NCI-H1417 (cell line): ENCODE results near the gene TMSB4X.
"Not testable (repeated sequence)": the region's sequence is repeated elsewhere in the genome, so short reads cannot be mapped to it uniquely, and the experiment has no call there.

ENCODE experiments used
- DNase-seq, 3 experiments: peaks; one replicate each; lab custom pipeline; 2025; lab: John Stamatoyannopoulos, UW

The TMSB4X gene

DNA sequence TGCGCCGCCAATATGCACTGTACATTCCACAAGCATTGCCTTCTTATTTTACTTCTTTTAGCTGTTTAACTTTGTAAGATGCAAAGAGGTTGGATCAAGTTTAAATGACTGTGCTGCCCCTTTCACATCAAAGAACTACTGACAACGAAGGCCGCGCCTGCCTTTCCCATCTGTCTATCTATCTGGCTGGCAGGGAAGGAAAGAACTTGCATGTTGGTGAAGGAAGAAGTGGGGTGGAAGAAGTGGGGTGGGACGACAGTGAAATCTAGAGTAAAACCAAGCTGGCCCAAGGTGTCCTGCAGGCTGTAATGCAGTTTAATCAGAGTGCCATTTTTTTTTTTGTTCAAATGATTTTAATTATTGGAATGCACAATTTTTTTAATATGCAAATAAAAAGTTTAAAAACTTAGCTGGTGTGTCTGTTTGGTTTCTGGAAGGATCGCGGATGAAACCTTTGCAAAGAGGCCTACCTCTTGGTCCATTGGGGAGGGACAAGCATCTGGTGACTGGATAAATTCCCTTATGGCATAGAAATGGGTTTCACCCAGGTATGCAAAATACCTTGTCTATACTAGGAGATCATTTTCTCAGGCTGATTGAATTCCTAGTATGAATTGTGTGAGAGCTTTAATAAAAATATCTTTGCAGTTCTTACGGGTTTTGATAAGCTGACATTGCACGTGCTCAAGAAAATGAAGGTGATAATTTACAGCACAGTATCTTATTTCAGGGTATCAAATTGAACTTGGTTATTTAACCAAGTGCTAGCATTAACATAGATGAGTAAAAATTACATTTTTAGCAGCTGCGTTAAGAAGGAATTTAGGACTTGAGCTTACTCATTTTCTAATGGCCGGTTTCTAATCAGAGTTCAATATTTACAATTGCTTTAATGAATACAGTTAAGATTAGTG, 2.2 kb downstream of the TMSB4X start:
- DNase-seq = peak in 1 of 3 experiments; percentile 58

DNA sequence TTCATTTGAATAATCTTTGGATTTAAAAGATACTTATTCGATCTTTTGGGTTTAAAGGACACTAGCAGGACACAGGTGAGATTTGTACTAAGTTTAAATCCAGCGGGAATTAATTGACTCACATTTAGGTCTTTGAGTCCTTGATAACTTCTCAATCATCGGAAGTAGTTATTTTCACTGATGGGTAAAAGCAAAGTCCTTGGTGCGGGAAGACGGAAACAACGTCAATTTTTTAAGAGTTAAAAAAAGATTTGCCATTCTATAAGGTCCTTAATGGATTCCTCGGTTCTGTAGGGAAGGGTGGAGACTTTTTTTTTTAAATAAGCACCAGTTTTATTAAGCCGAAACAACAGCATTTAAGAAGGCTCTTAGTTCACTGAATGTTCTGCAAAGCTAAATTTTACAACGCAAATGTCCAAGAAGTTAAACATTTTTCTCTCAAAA, 2.9 kb downstream of the TMSB4X start:
- peak in 1 of 3 experiments; percentile 56 for DNase-seq

DNA sequence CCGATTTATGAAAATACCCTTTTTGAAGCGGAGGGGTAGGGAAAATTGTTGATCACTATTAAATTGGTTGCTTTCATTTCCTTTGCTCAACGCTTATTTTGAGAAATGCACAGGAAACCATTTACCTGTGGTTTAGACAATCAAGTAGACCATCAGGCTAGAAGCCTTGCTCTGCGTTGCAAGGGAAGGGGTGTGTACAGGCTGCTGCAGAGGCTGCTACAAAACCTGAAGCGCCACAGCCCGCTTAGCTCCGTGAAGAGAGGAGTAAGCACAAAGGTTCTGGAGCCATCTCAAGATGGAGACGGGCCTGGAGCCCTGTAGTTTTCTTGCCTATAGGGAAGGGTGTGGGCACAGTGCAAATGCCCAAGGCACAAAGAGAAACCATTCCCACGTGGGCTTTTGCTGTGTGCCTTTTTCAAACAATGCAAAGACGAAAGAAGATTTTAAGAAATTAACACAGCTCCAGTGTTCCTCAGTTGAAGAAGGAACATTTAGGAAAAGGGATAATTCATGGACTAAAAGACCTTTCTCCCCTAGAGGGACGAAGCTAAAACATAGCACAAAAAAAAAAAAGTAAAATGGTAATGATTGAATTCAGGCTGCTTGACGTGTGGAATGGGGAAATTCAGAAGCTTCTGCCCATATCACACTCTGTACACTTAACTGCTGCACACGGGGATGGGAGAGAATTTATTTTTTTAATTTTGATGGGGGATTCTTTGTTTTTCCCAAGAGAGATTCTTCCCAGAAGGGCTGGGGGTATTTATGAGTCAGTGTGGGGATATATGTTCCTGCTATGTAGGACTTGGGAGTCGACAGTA, 3.5 kb downstream of the TMSB4X start:
- peak in 1 of 3 experiments; percentile 56 for DNase-seq

DNA sequence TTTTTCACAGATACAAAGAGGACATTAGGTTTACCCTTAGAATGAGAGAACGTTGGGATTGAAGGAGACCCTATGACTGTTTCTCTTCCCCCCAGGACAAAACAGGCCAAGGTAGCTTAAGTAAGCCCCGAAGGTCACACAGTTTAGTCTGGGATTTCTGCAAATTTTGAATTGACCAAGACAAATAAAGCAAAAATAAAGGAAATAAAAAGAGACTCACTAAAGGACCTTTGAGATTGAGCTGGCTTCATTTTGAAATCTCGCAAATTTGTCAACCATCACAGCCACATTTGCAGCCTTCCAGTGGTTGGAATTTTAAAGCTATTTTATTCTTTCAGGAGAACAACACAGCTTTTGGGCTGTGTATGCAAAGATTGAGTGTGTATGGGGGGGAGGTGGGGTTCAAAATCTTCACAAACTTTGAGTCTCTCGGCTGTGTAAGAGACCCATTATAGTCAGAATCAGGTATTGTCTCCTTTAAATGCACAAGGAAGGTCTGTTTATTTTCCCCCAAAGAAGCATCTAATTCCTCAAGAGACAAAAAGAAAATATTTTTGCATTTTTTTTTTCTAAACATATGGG, 4.2 kb downstream of the TMSB4X start:
- DNase-seq = no peak

DNA sequence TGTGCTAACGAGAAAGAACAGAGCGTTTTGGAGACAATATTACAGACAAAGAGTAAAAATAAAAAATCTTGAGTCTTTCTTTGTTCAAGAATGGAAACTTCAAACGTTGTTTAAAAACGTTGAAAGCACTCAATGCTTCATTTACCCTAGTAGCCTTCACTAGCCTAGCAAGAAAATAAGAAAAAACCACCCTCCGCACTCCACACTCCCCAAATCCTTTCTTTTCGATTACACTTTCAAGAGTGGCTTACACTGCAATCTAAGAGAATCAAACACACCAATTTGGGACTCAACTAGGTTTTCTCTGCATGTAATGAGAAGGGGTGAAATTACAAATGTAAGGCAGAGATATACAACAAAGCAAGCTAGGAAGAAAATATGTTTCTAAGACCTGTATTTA, 4.7 kb downstream of the TMSB4X start:
- DNase-seq = no peak

DNA sequence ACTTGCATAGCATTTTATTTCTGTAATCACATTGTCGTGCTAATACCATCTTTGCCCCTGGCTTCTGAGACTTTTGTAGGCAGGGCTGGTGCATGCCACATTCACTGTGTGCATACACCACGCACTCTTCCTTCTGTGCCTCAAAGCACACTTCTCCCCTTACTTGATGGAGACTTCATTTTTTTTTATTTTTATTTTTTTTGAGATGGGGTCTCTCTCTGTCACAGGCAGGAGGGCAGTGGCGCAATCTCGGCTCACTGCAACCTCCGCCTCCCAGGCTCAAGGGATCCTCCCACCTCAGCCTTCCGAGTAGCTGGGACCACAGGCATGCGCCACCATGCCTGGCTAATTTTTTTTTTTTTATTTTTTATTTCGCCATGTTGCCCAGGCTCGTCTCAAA, 5.1 kb downstream of the TMSB4X start:
- DNase-seq = not testable (repeated sequence)

DNA sequence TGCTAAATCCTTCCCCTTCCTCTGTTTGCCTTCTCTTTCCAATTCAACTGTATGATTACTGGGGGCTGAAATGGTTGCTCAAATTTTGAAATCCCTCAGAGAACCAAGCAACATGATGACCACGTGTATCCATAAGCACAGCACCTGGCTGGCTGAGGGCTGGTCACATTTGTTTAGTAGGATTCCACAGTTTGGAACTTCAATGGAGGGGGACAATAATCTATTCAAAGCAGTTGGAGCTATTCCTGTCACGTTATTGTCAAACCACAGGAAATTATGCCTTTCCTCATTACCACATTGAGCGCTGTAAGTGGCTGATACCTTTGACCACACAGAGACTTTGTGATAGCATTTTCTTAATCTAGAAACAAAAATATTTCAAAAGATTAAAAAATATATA, 7.0 kb downstream of the TMSB4X start:
- no peak for DNase-seq

DNA sequence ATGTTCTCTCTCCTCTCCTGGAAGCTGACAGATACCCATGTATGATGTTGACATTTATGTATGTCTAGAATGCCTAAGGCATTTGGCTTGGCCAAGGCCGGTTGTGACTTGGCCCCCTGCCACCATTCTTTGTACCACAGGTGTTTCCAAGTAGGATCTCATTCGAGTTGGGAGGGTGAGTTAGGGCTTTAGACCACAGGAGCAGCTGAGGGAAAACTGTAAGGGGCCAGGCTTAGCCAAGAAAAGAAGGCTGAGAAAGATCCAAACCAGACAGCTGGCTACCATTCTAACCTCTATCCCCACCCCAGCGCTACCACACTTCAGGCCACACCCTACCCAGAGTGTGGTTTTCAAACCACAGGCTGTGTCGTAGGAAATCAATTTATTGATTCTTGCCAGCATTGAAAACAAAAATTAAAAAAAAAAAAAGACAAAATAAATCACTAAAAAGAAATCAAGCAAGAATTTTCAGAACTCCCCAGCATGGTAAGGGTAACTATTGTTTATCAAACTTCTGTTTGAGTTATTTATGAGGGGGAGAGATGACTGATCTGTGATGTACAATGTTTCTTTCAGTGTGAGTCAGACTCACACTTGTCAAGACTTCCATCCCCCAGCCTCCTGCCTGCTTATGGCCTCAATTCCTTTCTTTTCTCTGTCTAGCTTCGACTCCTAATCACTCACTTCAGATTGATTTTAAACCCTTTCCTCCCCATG, 9.9 kb downstream of the TMSB4X start:
- DNase-seq = peak in 1 of 3 experiments; percentile 58

DNA sequence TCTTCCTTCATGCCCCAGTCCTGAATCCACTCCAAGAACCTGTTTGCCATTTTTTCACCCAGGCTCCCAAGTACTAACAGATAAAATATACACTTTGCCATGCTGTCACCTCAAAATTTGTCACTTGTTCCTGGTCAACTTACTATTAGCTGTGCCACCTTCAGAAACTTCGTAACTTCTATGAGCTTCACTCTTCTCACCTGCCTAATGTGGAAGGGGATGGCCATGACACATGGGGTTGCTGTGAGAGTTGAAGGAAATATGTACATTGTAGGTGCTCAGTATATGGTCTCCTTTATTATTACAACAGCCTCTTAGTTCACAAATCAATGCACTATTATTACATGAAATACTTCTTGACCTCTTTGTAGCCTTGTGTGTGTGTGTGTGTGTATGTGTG, 10.4 kb downstream of the TMSB4X start:
- DNase-seq = no peak

DNA sequence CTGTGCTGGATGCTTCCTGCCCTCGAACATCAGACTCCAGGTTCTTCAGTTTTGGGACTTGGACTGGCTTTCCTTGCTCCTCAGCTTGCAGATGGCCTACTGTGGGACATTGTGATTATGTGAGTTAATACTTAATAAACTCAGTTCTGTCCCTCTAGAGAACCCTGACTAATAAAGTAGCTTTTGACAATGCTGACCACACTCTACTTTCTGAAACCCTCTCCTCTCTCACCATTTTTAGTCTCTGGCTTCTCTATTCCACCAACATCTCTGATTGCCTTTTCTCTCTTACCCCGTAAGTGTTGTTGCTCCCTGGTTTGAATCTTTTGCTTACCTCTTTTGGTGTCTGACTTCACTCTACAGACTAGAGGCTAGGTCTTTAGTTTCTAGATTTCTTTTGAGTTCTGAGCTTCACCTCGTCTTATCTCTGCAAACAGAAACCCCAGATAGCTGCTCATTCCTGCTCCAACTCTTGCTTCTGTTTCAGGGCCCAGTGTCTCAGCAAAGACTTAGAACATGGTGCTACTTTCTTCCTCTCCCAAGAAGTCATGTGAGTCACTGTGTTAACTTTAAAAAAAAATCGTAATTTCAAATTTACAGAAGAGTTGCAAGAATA, 11.4 kb downstream of the TMSB4X start:
- DNase-seq = no peak

DNA sequence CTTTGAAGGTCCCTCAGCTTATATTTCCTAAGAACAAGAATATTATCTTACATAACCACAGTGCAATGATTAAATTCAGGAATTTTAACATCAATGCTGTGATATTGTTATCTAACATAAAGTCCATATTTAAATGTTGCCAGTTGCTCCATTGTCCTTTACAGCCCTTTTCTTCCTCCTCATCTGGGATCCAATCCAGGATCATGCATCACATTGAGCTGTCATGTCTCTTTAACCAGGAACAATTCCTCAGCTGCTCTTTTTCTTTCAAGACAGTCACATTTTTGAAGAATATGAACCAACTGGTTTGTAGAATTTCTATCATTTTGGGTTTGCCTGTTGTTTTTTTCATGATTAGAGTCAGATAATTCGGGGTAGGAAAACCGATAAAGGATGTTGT, 12.0 kb downstream of the TMSB4X start:
- no peak for DNase-seq

DNA sequence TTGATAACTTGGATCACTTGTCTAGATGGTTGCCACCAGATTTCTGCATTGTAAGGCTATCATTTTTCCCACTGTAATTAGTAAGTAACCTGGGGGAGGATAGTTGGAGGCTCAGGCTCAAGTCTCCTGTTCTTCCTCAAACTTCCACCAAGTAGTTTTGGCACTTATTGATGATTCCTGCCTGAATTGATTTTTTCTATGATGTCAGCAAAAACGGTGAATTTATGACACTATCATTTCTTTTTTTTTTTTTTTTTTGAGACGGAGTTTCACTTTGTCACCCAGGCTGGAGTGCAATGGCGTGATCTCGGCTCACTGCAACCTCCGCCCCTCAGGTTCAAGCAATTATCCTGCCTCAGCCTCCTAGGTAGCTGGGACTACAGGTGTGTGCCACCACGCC, 12.4 kb downstream of the TMSB4X start:
- no peak for DNase-seq

DNA sequence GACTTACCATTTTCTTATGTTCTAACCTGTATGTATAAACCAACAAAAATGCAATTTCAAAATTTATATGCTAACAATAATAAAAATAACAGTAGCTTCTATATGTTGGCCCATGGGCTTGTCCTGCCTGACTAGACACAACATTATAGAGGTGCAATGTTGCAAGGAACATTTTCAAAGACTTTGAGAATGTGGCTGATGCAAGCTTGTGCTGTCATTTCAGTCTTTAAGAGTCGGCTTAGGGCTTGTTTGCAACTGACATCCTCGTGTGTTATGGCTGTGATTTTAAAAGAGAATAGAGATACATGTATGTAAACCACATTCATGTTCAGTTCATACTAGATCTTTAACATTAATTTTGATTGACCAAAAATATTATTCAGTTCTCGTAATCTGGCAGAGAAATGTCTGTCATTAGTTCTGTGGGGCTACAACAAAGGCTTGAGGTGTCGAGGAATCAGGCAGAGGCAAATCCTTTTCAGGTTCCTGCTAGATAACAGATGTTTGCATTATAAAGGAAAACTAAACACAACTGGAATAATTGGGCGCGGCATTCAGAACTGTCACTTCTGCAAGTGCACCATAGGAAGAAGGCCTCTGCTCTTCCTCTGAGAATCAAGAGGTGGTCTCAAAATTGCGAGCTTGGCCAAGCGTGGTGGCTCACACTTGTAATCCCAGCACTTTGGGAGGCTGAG, 13.1 kb downstream of the TMSB4X start:
- DNase-seq = no peak

DNA sequence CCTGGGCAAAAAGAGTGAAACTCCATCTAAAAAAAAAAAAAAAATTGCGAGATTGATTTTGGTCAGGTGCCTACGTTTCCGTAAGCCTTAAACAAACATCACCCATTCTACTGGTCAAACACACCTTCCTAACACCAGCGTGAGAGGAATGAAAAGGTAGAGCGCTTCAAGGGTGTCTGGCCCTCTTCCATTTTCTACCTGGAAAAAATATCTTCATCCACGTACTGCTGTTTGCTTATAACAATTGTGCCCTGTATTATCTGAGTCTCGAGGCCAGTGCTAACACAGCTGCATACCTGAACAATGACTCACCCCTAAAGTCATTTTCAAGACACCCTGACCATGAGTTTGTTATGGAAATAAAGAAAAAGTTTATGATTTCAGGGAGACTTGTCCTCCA, 13.9 kb downstream of the TMSB4X start:
- DNase-seq = peak in 2 of 3 experiments; percentile 26 to 69

DNA sequence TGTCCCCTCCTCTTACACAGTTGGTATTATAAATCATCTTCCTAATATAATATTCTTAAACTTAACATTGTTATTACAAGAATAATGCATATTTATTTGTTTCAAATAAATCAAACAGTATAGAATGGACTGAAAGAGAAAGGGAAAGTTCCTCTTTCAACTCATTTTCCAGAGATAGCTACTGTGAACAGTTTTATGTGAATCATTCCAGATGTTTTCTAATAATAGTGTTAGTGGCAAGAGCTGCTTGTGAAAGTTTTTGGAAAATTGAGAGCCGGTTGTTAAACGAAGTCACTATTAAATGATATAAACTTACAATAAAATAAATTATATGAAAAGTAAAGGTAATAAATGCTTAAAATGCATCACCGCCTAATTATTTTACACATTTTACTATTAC, 14.6 kb downstream of the TMSB4X start:
- DNase-seq = no peak

DNA sequence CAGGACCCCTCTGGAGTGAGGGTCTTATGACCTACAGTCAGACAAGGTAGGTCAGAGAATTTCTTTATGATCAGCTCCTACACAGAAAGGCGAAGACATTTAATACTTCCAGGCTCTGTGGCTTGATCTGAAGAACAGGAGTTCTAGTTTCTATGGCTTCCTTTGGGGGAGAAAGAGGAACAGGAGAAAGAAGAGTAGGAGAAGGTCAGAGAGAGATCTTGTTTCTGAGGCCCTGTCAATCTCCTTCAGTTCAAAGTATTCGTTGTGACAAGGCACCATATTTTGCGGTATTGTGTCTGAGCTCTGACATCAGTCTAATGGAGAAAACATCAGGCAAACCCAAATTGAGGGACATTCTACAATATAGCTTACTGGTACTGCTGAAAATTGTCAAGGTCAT, 16.7 kb downstream of the TMSB4X start:
- no peak for DNase-seq

DNA sequence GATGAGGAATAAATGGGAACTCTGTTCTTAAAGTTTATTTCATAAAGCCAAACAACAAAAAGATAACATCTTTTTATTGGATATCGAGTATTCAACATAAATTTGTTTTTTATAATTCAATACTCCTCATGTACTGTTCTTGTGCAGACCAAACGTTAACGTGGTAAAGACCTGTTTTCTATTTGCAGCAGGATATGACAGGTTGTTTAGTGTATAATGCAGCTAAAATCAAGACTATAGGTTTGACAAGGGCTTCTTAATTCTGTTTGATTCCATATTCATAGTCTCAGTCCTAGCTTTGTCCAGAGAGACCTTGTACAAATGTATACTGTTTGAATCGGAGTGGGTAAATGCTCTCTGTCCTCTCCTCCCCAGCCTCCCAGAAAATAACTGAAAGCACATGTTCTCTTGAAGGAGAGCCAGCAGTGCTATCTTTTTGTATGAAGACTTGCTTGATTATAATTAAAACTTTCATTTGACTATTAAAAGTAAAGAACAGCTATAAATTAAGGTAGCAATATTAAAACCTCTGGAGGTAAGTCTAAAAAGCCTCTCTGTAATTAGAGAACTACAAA, 17.7 kb downstream of the TMSB4X start:
- no peak for DNase-seq

DNA sequence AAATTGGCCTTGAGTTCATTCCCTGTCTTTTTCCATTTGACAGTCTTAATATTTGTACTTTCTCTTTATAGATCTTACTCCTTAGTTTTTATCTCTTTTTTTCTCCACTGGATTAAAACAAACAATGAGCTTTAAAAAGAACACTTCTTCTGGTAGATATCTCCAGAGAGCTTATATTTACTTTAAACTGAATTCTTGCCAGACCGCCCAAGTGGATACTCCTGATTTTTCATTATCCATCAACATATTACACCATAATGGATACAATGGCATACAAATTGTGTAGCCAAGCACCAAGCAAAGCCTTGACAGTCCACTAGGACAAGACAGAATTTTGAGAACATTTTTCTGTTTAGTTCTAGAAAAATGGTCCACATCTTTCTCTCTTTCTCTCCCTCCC, 18.9 kb downstream of the TMSB4X start:
- no peak for DNase-seq

DNA sequence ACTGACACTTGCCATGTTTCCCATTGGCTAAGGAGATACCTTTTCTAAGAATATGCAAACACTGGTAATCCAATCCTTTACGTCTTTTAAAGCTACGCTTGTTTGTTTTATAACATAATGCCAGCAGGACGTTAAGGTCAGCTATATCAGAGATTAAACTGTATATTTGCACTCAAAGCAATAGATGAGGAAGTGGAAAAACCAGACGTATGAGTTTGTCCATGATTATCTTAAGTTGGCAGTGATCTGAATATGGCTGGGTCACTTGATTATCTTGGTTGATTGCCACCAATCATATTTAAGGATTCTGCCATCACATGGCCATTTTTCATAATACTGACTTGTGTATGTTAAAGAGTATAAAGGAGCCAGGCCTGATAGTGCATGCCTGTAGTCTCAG, 19.4 kb downstream of the TMSB4X start:
- no peak for DNase-seq

DNA sequence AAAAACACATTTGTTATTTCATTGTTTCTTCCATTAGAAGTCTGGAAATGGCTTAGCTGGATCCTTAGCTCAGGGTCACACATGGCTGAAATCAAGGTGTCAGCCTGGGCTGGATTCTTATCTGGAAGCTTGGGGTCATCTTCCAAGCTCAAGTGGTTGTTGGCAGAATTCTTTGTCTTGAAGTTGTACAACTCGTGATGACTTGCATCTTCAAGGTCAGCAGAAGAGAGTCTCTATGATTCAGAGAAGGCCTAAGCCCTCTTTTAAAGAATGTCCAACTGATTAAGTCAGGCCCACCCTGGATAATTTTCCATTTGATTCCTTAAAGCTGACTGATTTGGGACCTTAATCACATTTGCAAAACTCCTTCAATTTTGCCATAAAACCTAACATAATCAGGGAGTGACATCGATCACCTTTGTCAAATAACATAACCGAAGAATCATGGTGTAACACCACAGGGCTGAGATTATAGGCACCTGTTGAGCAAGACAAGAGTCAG, 22.1 kb downstream of the TMSB4X start:
- DNase-seq = no peak
